Panc1 (cell line): ENCODE measurements around the gene BBS7. TPM values are rescaled to one million over a fixed set of nuclear protein-coding genes. Genes with fewer than 3 reads are reported as not detected.
A peak's percentile ranks its signal among the peaks of the same experiment; 100 is the strongest.

Experiments used
- ATAC-seq: fragments of 200-7000 bp; cut with Tn5 transposase; 2 replicates; pipeline ENCODE4 v1.9.1; 2020; ENCODE audit warnings: mild to moderate bottlenecking, moderate library complexity
- Bru-seq: library from RNA; stranded (reverse); fragments of 400-500 nt; gene quantifications from one replicate; lab custom pipeline; 2021; lab: Mats Ljungman, UMichigan
- BruChase-seq, 2 experiments: library from RNA; stranded (reverse); fragments of 400-500 nt; gene quantifications; one replicate each; lab custom pipeline; 2021; lab: Mats Ljungman, UMichigan
- BruUV-seq: library from RNA; stranded (reverse); fragments of 400-500 nt; replicated peaks from 2 replicates; lab custom pipeline; 2021; lab: Mats Ljungman, UMichigan
- CTCF ChIA-PET: fragments of 300-600 bp; sonication (Branson Sonifier 250); formaldehyde crosslinking; loops from one replicate; lab custom pipeline; 2022; ENCODE audit warnings: antibody characterized with exemption; lab: Charles Lee
- POLR2A ChIA-PET: fragments of 300-600 bp; sonication (Branson Sonifier 250); formaldehyde crosslinking; loops from one replicate; lab custom pipeline; 2022; ENCODE audit warnings: antibody characterized with exemption; lab: Charles Lee
- DNase-seq: peaks from one replicate; pipeline ENCODE4 v3.0.0-alpha.2; 2010; ENCODE audit warnings: low read depth, low spot score
- H3K27ac ChIP-seq: 2 replicates; pipeline ENCODE4 v1.5.1; 2011; ENCODE audit warnings: mild to moderate bottlenecking, low read length, inconsistent platforms
- H3K27me3 ChIP-seq: fragments of 200-500 bp; sonication (Bioruptor generic); 2 replicates; pipeline ENCODE4 v1.6.0; 2014; ENCODE audit warnings: low read length, inconsistent platforms; ENCODE audit not compliant: control insufficient read depth, insufficient read depth
- H3K36me3 ChIP-seq: fragments of 200-500 bp; sonication (Bioruptor generic); 2 replicates; pipeline ENCODE4 v1.5.1; 2014; ENCODE audit warnings: inconsistent platforms, mild to moderate bottlenecking, low read length, moderate library complexity; ENCODE audit not compliant: control insufficient read depth, insufficient read depth
- H3K4me1 ChIP-seq: 2 replicates; pipeline ENCODE4 v1.5.1; 2011; ENCODE audit warnings: inconsistent platforms, mild to moderate bottlenecking, low read length, moderate library complexity; ENCODE audit not compliant: control insufficient read depth, insufficient read depth
- H3K4me3 ChIP-seq, 2 experiments: 2 replicates each; pipeline ENCODE4 v1.5.1; 2011 to 2012; ENCODE audit warnings: low read depth in 2 of 2, low read length in 2 of 2, mild to moderate bottlenecking in 2 of 2, inconsistent platforms in 1 of 2, moderate library complexity in 1 of 2
- H3K9me3 ChIP-seq: fragments of 200-500 bp; sonication (Bioruptor generic); 2 replicates; pipeline ENCODE4 v1.5.1; 2014; ENCODE audit warnings: low read depth, mild to moderate bottlenecking, inconsistent platforms, low read length, moderate library complexity; ENCODE audit not compliant: control insufficient read depth, insufficient read depth
- POLR2AphosphoS5 ChIP-seq: IDR thresholded peaks from 2 replicates; pipeline ENCODE4 v1.6.1; 2012; ENCODE audit warnings: mild to moderate bottlenecking, low read depth, low read length, moderate library complexity
- REST ChIP-seq, 2 experiments: IDR thresholded peaks; 2 replicates each; pipeline ENCODE4 v1.6.1; 2011 to 2012; ENCODE audit warnings: low read depth in 2 of 2, control low read depth in 1 of 2, low read length in 1 of 2, mild to moderate bottlenecking in 1 of 2, moderate library complexity in 1 of 2; ENCODE audit not compliant: insufficient read depth in 1 of 2
- SIN3A ChIP-seq: IDR thresholded peaks from 2 replicates; pipeline ENCODE4 v1.6.1; 2012; ENCODE audit warnings: low read depth, mild to moderate bottlenecking, low read length, moderate library complexity, borderline replicate concordance; ENCODE audit not compliant: insufficient read depth
- TCF7L2 ChIP-seq: IDR thresholded peaks from 2 replicates; pipeline ENCODE4 v1.6.1; 2011; ENCODE audit warnings: mild to moderate bottlenecking, low read depth, low read length, inconsistent platforms
- in situ Hi-C: cut with HindIII; loops from 2 replicates; pipeline ENCODE4 v1.10.0; 2016; ENCODE audit warnings: low sequenced_read_pairs, low pct_unique_long_range_greater_than_20kb
- intact Hi-C: fragments of 100-400 bp; cut with micrococcal nuclease; formaldehyde crosslinking; loops from one replicate; pipeline ENCODE4 v1.10.0; 2022; ENCODE audit not compliant: unreplicated experiment
- long read RNA-seq: library from polyadenylated mRNA; unstranded; transcript quantifications from one replicate; pipeline ENCODE4 v2.0.0, GENCODE V29; 2021; ENCODE audit not compliant: unreplicated experiment
- polyA plus RNA-seq: library from polyadenylated mRNA; unstranded; fragments of >200 nt; gene quantifications from one replicate; pipeline ENCODE4 v1.2.1, GENCODE V29; 2012; ENCODE audit warnings: missing spikeins; ENCODE audit not compliant: insufficient read length
- total RNA-seq: library from RNA; stranded (reverse); gene quantifications from one replicate; pipeline ENCODE4 v1.2.1, GENCODE V29; 2021; ENCODE audit not compliant: unreplicated experiment
- TF ChIP-seq, protein P1 (sequence below): fragments of 450-650 bp; IDR thresholded peaks from 2 replicates; pipeline ENCODE4 v1.5.1; 2017; ENCODE audit warnings: mild to moderate bottlenecking

BBS7 gene, protein sequence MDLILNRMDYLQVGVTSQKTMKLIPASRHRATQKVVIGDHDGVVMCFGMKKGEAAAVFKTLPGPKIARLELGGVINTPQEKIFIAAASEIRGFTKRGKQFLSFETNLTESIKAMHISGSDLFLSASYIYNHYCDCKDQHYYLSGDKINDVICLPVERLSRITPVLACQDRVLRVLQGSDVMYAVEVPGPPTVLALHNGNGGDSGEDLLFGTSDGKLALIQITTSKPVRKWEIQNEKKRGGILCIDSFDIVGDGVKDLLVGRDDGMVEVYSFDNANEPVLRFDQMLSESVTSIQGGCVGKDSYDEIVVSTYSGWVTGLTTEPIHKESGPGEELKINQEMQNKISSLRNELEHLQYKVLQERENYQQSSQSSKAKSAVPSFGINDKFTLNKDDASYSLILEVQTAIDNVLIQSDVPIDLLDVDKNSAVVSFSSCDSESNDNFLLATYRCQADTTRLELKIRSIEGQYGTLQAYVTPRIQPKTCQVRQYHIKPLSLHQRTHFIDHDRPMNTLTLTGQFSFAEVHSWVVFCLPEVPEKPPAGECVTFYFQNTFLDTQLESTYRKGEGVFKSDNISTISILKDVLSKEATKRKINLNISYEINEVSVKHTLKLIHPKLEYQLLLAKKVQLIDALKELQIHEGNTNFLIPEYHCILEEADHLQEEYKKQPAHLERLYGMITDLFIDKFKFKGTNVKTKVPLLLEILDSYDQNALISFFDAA
- 9.1 TPM for total RNA-seq
- polyA plus RNA-seq, result 9.6 TPM
- percentile 49 among the genes with signal in this experiment for Bru-seq, nascent RNA
- percentile 51 among the genes with signal in this experiment for BruChase-seq, experiment 1, labeled RNA remaining after a 2-hour chase
- percentile 54 among the genes with signal in this experiment for BruChase-seq, experiment 2, labeled RNA remaining after a 6-hour chase
- long read RNA-seq, partial matches to known transcripts, result 5 of 18 reads
- long read RNA-seq, other reads (novel, unspliced or antisense), result 6 of 18 reads

DNA sequence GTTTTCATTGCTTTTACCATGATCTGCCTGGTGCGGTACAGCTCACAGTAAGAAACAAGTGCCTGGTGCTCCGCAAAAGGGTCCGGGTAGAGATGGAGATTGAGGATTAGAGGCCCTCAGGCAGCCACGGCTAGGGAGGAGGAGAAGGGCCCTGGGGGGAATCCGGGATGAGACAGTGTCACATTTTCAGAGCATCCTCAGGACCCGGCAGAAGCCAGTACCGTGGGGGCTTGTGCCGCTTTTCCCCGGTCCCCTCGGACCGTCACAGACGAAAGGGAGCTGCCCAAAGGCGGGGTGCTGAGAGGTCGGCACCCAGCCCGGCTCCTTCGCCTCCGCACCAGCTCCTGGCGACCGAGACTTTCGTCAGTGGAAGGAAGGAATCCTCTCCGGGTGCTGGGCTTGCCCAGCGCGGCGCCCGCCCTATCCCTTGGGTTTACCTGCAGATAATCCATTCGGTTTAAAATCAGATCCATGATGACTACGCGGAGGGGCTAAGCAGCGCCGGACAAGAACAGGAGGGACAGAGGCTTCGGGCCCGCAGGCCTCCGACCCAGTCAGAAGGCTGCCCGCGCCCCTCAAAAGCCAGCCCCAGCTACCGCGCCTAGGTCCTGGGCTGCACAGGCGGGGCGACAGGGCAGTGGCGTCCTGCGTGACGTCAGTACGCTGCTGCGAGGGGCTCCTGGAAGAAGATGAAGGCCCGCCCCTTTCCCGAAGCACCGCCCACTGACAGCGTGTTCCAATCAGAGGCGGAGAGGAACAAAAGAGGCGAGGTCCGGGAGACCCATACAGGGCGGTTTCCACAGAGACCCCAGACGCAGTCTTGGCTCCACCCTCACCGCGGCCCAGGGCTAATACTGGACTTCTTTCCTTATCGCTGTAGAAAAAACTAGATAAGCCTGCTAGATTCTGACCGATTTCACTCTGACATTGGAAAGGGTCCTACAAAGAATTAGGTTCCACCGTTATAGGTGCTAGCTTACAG is at the start of gene BBS7:
BBS7 (minus strand) TSS at position 634 of the 982 bp plus-strand sequence; CDS start at position 473, 161 bp downstream.
- Histone ChIP-seq H3K4me1 (peaks cover 3% of the 10 kb centered on the region; the same call in 1 of the 2 replicates), H3K4me3 (peak within 1 kb of the TSS; percentile 85), H3K9me3 (no peaks in the 10 kb centered on the region), H3K27me3 (no peaks in the 10 kb centered on the region), H3K36me3 (no peaks in the 10 kb centered on the region; the same call in 1 of the 2 replicates), H3K27ac (peak within 1 kb of the TSS; percentile 74)
- BruUV-seq, result no TSS peak
- DNase-seq, result peak; percentile 56
- ATAC-seq, result peak; percentile 99
- ChIA-PET POLR2A (no interaction called here), CTCF (interaction anchor here (0.6 kb wide), 1 partner anchor 9 kb away, joined by 3 read pairs; no protein-coding TSS in a partner anchor)
- TF ChIP-seq REST (IDR thresholded peaks at IDR 0.05; ENCODE audit: insufficient read depth in 1 of 2, low read depth in 2 of 2, low read length in 1 of 2) (no peak), POLR2AphosphoS5 (peak; percentile 61; the same call in 1 of the 2 replicates)
- intact Hi-C loops, result no loop called here
- in situ Hi-C loops, result no loop called here

DNA sequence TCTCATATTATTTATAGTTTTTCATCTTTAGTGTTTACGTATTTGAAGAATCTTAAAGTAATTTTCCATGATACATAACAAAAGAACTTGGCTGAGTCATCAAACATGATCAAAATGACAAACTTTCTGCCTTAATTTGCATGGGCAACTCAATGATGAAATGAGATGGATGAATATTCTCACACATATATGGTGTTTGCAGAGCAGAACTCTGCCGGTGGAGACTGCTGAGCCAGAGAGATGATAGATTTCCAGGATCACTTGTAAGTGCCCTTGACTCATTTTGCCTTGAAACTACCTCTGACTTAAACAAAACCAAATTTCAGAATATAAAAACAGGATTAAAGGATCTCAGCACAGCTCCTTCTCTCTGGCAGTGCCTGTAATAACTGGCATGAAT is 43.4 kb upstream of the BBS7 start:
- ATAC-seq (no peak), DNase-seq (no peak)
- in situ Hi-C loops (no loop called here), intact Hi-C loops (no loop called here)
- H3K27ac ChIP-seq, result no peak overlapping the region
- H3K4me1 ChIP-seq, result no peaks in the 10 kb centered on the region
- POLR2A ChIA-PET, result no interaction called here
- no peak for TF ChIP-seq SIN3A
- TF ChIP-seq, protein P1, sequence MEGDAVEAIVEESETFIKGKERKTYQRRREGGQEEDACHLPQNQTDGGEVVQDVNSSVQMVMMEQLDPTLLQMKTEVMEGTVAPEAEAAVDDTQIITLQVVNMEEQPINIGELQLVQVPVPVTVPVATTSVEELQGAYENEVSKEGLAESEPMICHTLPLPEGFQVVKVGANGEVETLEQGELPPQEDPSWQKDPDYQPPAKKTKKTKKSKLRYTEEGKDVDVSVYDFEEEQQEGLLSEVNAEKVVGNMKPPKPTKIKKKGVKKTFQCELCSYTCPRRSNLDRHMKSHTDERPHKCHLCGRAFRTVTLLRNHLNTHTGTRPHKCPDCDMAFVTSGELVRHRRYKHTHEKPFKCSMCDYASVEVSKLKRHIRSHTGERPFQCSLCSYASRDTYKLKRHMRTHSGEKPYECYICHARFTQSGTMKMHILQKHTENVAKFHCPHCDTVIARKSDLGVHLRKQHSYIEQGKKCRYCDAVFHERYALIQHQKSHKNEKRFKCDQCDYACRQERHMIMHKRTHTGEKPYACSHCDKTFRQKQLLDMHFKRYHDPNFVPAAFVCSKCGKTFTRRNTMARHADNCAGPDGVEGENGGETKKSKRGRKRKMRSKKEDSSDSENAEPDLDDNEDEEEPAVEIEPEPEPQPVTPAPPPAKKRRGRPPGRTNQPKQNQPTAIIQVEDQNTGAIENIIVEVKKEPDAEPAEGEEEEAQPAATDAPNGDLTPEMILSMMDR, result no peak
- TF ChIP-seq POLR2AphosphoS5, result no peak
- no peak for TF ChIP-seq REST (IDR thresholded peaks at IDR 0.05; ENCODE audit: insufficient read depth in 1 of 2, low read depth in 2 of 2, low read length in 1 of 2)
- TF ChIP-seq TCF7L2, result no peak
- CTCF ChIA-PET, result no interaction called here
- no TSS peak for BruUV-seq
- H3K9me3 ChIP-seq, result no peaks in the 10 kb centered on the region
- H3K4me3 ChIP-seq, result no peak overlapping the region
- H3K36me3 ChIP-seq, result no peaks in the 10 kb centered on the region
- H3K27me3 ChIP-seq, result no peaks in the 10 kb centered on the region
